Measurements from ENCODE around the gene FBF1.
"Not testable (repeated sequence)": the region's sequence is repeated elsewhere in the genome, so short reads cannot be mapped to it uniquely, and the experiment has no call there.

The FBF1 gene

DNA sequence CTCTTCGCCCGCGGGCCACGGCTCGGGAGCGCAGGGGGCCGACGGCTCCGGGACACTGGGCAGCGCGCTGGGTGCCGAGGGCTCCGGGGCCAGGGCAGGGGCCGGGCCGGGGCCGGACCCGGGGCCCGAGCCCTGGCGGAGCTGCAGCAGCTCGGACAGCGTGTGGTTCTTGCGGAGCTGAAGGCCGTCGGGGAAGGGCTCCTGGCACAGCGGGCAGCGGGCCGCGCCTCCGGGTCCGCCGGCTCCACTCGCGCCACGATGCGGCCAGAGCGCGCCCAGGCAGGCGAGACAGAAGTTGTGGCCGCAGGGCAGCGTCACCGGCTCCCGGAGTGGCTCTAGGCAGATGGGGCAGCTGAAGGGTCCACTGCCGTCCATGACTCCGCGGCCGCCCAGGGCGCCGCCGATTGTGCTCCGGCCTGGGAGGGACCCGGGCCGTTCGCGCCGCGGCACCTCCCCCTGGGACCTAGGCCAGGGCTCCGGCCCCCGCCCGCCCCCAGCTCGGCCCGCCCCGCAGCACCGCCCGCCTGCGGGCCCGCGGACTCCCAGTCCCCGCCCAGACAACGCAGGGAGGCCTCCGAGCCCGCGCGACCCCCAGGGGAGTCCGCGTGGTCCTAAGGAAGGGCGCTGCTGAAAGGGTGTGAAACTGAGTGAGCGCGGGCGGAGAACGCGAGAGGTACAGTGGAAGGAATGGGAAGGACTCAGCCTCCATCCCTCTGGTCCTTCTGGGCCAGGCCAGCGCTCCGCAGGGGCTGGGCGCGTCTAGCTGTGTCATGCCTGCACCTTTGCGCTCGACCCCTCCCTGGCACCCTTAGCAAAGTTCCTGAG is 62.5 kb downstream of the FBF1 start, which contains the start of gene TRIM47:
TSS of gene TRIM47 (minus strand) at position 408 of the 825 bp plus-strand sequence. CDS start at position 375, 33 bp downstream.
- in situ Hi-C loops (cut with HindIII; ENCODE audit: low sequenced_read_pairs) = no loop called here

GRCh38 chr17:75877752-75878173 is 63.1 kb downstream of the FBF1 start:
- in situ Hi-C loops (cut with HindIII; ENCODE audit: low sequenced_read_pairs) = no loop called here

- in situ Hi-C loops (cut with HindIII; ENCODE audit: low sequenced_read_pairs) = no loop called here
Observed at GRCh38 chr17:75876938-75877751, 63.7 kb downstream of the FBF1 start.

- in situ Hi-C loops (cut with HindIII; ENCODE audit: low sequenced_read_pairs) = no loop called here
Observed at GRCh38 chr17:75876190-75876937, 64.5 kb downstream of the FBF1 start.

DNA sequence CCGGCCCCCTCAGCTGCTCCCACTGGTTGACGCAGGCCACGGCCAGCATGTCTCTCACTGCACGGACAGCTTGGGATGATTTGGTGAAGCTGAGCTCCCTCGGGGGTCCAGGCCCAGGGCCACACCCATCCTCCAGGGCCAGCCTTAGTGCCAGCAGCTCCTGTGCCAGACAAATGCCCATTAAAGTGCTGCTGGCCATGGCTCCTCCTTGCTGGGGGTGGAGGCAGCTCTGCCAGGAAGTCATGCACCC is 65.0 kb downstream of the FBF1 start:
- in situ Hi-C loops (cut with HindIII; ENCODE audit: low sequenced_read_pairs) = no loop called here

GRCh38 chr17:75875182-75875939 is 65.5 kb downstream of the FBF1 start:
- in situ Hi-C loops (cut with HindIII; ENCODE audit: low sequenced_read_pairs) = no loop called here

GRCh38 chr17:75874323-75875181 is 66.3 kb downstream of the FBF1 start:
- in situ Hi-C loops (cut with HindIII; ENCODE audit: low sequenced_read_pairs) = no loop called here

DNA sequence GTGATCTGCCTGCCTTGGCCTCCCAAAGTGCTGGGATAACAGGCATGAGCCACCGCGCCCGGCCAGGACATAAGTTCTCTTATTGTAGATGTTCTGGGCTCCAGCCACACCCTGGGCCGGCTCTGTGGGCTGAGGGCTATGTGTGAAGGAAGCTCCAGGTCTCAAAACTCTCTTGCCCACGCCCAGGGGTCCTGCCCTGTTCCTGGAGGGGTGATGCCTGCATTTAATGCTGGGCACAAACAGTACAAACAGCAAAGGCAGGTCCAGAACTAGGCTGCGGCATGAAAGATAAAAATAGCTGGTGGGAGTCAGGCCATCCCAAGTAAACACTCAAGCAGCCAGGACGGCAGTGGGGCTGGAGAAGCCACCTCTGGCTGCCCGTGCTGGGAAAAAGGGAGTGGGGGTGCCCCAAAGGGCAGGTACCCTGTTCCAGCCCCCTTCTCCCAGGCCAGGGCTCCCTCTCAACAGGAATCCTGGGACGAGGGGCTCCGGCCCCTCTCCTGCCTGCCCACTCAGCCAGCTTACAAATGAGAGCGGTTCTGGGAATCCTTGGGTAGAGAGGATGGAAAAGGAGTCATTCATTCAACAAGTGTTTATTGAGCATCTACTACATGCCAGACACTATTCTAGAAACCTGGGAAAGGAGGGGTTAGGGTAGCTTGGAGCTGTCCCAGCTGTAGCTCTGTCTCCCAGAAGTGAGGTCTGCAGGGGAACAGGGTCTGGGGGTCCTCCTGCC is 67.1 kb downstream of the FBF1 start:
- in situ Hi-C loops (cut with HindIII; ENCODE audit: low sequenced_read_pairs) = no loop called here

DNA sequence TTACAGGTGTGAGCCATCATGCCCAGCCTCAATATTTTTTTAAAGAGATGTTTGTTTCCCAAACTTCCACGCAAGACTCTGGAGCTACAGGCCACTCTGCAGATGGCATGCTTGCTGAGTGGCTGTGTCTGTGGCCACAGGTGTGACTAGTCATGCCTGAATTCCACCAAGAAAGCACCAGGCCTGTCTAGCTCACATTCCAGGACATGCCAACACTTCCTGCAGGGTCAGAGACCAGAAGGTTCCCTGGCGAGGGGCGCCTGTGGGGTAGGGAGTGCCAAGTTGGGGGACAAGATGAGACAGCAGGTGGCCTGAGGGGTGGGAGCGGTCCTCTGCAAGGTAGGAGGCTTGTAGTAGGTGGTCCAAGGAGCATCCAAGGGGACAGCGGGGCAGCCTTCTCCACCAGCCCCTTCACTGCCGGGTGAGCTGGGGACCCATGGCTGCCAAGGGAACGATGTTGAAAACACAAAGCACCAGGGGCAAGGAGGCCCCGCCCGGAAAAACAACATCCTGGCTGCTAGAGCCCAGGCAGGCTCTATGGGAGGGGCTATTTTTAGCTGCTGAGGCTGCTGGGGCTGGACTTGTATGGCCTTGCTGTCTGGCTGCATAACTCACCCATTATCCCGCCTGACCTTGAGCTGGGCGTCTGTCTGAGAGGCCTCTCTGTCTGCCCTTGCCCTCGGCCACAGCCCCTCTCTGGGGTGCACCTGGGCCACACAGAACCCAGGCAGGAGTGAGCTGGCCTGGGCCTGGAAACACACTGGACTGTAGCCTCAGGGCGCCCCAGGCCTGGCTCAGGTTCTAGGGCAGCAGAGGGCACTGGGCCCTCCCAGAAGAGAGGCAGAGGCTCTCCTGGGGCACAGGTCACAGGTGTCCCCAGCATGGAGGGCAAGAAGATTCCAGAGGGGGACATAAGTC is 68.1 kb downstream of the FBF1 start:
- in situ Hi-C loops (cut with HindIII; ENCODE audit: low sequenced_read_pairs) = no loop called here

DNA sequence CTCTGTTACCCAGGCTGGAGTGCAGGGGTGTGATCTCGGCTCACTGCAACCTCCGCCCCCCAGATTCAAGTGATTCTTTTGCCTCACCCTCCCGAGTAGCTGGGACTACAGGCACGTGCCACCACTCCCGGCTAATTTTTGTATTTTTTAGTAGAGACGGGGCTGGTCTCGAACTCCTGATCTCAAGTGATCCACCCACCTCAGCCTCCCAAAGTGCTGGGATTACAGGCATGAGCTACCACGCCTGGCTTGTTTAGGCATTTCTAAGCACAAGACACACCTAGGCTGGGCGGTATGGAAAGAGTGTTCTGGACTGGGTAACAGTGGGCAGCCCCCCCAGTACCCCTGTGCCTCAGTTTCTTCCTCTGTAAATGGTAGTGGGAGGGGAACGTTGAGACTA is 70.6 kb downstream of the FBF1 start:
- in situ Hi-C loops (cut with HindIII; ENCODE audit: low sequenced_read_pairs) = not testable (repeated sequence)

- in situ Hi-C loops (cut with HindIII; ENCODE audit: low sequenced_read_pairs) = no loop called here
Observed at GRCh38 chr17:75869282-75870141, 71.3 kb downstream of the FBF1 start.

- in situ Hi-C loops (cut with HindIII; ENCODE audit: low sequenced_read_pairs) = not testable (repeated sequence)
Observed at GRCh38 chr17:75868730-75869281, 72.0 kb downstream of the FBF1 start.

- in situ Hi-C loops (cut with HindIII; ENCODE audit: low sequenced_read_pairs) = not testable (repeated sequence)
Observed at GRCh38 chr17:75865404-75866188, 75.2 kb downstream of the FBF1 start.

GRCh38 chr17:75864887-75865286 is 76.0 kb downstream of the FBF1 start:
- in situ Hi-C loops (cut with HindIII; ENCODE audit: low sequenced_read_pairs) = loop anchor here (5.0 kb wide), 2 partner anchors 37 to 78 kb away; partner anchors contain the start of gene MRPL38

GRCh38 chr17:75864448-75864871 is 76.4 kb downstream of the FBF1 start:
- in situ Hi-C loops (cut with HindIII; ENCODE audit: low sequenced_read_pairs) = loop anchor here (5.0 kb wide), 2 partner anchors 38 to 77 kb away; partner anchors contain the start of gene MRPL38

- in situ Hi-C loops (cut with HindIII; ENCODE audit: low sequenced_read_pairs) = loop anchor here (5.0 kb wide), 2 partner anchors 40 to 75 kb away; partner anchors contain the start of gene MRPL38
Observed at GRCh38 chr17:75861927-75862317, 78.9 kb downstream of the FBF1 start.
